T47D (cell line): ENCODE data around the gene ATP1A2.

Source experiments
- DNase-seq, 2 experiments: peaks; one replicate each; pipeline versions ENCODE4 v3.0.0 to v3.0.0-alpha.2; 2011 to 2012; ENCODE audit warnings: low read depth in 1 of 2, low spot score in 1 of 2
- JUND ChIP-seq: IDR thresholded peaks from 2 replicates; pipeline ENCODE4 v1.6.1; 2012; ENCODE audit warnings: low read depth
- in situ Hi-C: cut with HindIII; loops from 2 replicates; pipeline ENCODE4 v1.10.0; 2016; ENCODE audit warnings: low sequenced_read_pairs, low pct_unique_long_range_greater_than_20kb

The ATP1A2 gene

DNA sequence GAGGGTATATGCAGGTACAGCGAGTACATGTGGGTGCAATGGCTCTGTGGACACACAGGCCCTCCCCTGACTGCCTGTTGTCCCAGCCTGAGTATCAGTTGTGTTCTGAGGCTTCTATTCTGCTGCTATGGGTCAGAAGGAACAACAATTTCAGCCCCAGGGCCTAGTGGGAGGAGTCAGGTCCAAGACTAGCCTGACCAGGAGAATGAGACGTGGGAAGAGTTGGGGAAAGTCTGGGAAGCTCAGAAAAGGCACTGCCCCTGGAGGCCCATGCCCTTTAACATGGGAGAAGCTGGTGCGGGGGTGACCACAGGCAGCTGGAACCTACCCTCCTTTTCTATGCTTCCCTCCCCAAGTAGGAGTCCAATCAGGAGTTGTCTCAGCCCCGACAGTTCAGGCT lies 24.8 kb upstream of the ATP1A2 start:
- in situ Hi-C loops: no loop called here
- TF ChIP-seq JUND: no peak
- peak; percentile 65 to 75 for DNase-seq

DNA sequence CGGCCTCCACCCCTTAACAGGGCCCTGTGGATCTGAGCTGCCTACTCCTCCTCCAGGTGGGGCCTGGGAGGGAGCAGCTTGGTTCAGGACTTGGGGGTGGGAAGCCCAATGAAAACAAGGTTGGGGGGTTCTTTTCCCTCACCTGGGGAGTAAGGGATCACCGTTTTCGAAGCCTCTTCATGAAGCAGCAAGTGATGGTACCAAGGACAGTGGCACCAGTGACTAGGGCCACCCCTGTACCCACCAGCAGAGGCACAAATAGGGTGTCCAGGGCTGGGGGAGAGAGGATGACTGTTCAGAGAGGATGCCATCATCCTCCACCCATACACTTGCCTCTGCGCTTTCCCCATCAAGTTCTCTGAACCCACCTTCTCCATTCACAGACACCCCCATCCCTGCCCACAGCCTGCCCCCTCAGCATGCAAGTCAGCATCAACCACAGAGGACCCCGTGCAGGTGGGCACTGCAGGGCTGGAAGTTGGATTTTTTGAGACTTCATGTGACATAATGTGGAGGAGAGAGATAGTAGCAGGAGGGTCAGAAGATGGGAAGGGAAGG lies 23.8 kb upstream of the ATP1A2 start:
- in situ Hi-C loops: no loop called here
- TF ChIP-seq JUND: no peak

DNA sequence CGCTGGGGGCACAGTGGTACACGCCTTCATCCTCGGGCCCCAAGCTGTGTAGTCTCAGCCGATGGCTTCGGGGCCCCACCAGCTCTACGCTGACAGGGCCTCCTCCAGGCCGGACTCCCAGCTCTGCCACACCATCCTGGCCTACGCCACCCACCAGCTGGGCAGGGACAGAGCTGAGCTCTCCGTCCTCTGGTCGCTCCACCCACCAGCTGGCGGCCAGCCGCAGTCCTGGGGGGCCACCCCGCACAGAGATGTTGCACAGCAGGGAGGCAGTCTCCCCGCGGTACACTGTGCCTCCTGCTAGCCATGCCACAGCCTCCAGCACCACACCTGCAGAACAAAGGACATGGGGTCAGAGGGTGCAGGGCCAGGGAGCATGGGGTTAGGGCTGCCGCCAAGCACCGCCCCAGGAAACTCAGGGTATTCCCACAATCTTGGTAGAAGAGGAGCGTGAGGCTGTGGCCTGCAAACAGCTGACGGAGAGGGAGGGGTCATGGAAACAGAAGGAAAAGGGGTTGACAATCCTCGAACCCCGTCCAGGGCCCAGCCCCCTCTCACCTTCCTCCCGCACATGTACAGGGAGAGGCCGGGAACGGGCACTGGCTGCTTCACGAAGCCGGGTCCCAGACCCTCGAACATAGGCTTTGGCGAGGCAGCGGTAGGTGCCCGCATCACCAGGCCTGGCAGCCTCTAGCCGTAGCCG lies 23.0 kb upstream of the ATP1A2 start:
- no peak for DNase-seq
- no peak for TF ChIP-seq JUND
- in situ Hi-C loops: no loop called here

More for the DNA sequence above, 23.8 kb upstream of the ATP1A2 start:
- no peak for DNase-seq

DNA sequence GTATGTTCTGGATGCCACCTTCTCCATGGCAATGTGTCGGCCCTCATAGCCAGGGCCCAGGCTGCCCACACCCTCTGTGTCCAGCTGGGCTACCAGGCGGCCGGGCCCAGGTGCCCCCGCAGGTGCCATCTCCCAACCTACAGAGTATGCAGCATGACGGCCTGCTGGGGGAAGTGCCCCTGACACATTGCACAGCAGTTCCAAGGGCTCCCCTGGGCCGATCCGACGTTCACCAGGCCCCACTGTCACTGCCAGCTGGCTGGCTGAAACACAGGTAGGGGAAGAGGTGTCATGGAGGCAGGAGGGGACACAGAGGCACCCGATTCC lies 22.5 kb upstream of the ATP1A2 start:
- no peak for DNase-seq
- in situ Hi-C loops: no loop called here
- no peak for TF ChIP-seq JUND

DNA sequence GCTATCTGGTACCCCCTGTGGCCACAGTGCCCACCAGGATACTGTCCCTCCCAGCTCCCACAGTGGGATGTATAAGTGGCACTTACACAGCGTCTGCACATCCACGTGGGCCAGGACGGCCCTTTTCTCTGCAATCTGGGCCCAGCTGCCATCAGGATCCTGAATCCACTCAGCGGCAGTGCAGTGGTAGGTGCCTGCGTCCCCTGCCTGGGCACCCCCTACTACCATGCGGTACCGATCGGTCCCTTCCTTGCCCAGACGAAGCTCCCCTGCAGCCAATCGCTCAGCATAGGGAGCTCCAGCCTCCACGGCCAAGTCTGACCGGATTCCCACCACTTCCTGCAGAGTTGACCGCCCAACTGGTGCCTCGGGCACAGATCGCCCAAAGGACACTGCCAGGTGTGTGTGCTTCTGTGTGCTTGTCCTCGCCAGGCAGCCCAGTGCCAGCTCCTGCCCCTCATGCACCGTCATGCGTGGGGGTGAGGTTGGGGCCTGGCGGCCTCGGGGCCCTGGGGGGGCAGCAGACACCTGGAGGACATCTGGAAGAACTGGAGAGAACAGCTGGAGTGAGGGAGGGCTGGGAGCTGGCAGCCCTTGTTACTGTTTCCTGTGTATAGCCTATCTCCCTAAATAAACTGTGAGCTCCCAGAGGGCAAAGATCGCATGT lies 21.8 kb upstream of the ATP1A2 start:
- in situ Hi-C loops: no loop called here
- no peak for DNase-seq
- TF ChIP-seq JUND: no peak

DNA sequence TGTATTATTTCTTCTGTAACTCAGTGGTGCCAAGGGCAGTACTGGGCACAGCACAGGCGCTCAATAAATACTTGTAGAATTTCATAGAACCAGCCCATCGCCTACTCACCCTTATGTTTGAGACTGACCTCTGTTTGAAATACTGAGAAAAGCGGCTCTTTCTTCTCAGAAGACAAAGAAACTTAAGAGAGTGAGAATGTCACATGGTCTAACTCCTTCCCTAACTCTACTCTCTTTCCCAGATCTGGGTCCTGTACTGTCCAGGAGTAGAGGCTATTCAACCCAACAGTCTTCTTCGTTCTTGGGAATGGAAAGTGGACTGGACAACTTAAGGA lies 21.3 kb upstream of the ATP1A2 start:
- in situ Hi-C loops: no loop called here
- DNase-seq: no peak
- no peak for TF ChIP-seq JUND

DNA sequence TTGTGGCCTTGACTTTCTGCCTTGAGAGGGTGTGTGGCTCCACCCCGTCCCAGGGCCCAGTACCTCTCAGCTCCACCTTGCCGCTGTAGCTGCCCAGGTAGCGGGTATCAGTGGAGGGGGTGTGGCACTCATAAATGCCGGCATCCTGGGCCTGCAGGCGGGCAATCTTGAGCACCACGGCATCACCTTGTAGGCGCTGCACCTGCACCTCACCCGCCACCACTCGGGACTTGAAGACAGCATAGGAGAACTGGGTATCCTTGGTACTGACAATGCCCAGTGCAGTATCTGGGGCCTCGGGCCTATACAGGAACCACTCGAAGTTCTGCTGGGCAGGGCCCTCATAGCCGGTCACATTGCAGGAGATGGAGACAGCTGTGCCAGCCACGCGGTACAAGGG lies 20.8 kb upstream of the ATP1A2 start:
- no peak for DNase-seq
- in situ Hi-C loops: no loop called here
- no peak for TF ChIP-seq JUND

DNA sequence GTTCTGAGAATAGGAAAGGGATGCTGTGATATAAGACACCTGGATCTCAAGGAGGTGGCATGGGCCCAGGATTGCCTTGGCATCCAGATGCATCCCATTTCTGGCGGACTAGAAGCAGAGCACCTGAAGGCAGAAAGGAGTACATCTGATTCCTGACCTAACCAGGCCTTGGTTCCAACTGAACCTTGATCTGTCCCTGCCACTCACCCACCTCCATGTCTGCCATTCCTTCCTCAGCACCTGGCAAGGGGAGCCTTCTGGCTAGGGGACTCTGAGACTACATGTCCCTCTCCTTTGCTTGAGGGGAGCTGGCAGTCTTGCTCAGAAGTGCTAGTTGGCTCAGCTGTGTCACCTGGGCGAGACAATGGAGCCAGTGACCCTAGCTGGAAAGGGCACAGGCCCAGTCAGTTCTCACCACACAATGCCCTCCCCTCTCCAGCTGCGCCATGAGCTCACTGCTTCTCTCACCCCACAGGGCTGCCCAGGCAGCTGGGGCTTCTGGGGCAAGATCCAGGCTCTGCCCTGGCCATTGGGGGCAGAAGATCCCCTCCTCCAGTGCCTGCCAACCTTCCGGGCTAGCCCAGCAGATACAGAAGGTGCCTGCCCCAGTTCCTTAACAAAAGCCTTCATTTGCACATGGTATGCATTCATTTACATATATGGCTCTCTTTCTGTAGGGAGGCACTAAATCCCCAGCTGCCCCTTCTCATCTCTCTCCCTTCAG lies 20.0 kb upstream of the ATP1A2 start:
- no peak for TF ChIP-seq JUND
- in situ Hi-C loops: no loop called here

DNA sequence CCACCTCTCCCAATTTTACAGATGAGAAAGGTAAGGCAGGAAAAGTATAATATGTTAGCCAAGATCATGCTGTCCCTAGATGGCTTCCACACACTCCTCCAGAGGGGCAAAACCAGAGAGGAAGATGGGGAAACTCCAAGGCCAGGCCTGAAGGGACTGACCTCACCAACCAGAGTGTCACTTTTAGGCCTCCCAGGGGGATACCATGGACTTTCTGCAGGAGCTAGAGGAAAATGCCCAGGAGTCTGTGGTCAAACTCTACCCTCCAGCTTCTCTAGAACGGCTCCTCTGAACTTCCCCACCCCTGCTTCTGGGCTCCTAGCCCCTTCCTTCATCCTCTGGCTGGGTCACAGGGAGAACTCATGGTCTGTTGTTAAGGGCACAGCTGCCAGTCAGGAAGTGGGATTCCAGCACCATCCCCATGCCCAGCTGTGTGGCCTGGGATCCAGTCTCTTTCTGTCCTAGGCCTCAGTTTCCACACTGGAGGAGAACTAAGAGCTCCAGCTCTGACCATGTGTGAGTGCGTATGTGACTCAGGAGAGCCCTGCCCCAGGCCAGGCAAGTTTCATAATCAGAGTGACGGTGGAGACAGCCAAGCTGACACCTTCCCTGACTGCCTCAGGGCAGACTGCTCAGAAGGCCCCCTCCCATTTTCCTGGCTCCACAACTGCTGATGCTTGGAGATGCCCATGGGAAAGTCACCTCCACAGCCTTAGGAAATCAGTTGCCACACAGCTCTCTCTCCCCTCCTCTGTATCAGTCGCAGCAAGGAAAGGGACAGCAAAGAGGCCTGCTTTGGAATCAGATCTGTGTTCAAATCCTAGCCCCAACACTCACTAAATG lies 19.1 kb upstream of the ATP1A2 start:
- in situ Hi-C loops: no loop called here
- DNase-seq: peak in 1 of 2 experiments; percentile 35
- TF ChIP-seq JUND: no peak

More for the DNA sequence above, 20.0 kb upstream of the ATP1A2 start:
- DNase-seq: no peak

DNA sequence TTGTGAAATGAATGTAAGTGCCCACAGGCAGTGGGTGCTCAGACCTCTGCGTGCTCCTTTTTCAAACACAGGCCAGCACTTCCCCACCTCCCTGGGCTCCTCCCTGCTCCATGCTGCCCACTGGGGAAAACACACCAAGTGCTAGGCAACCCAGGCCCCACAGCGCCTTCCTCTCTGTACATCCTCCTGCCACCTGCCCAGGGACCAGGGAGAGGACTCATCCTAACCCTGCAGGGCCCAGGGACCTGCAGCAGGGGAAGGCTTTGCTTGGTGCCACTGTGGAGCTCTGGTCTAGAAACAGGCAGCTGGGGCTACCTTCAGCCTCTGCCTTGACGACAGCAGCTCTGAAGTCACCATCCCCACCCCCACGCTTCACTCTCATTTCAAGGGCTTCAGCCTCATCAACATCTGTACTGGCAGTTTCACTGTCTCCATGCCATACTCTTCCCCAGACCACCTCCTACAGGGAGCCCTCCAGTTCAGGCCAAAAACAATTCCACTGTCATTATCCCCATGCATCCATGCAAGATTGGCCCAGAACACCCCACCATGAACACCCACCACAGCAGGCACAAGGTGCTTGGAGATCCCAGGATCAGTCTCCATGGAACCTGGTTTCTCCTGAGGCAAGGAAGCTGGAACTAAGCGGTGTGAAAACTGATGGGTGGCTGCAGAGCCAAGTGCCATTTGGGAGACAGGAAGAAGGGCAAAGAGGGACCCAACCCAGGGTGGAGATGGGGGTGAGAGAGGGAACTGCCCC lies 18.2 kb upstream of the ATP1A2 start:
- TF ChIP-seq JUND: no peak
- in situ Hi-C loops: no loop called here
- no peak for DNase-seq

DNA sequence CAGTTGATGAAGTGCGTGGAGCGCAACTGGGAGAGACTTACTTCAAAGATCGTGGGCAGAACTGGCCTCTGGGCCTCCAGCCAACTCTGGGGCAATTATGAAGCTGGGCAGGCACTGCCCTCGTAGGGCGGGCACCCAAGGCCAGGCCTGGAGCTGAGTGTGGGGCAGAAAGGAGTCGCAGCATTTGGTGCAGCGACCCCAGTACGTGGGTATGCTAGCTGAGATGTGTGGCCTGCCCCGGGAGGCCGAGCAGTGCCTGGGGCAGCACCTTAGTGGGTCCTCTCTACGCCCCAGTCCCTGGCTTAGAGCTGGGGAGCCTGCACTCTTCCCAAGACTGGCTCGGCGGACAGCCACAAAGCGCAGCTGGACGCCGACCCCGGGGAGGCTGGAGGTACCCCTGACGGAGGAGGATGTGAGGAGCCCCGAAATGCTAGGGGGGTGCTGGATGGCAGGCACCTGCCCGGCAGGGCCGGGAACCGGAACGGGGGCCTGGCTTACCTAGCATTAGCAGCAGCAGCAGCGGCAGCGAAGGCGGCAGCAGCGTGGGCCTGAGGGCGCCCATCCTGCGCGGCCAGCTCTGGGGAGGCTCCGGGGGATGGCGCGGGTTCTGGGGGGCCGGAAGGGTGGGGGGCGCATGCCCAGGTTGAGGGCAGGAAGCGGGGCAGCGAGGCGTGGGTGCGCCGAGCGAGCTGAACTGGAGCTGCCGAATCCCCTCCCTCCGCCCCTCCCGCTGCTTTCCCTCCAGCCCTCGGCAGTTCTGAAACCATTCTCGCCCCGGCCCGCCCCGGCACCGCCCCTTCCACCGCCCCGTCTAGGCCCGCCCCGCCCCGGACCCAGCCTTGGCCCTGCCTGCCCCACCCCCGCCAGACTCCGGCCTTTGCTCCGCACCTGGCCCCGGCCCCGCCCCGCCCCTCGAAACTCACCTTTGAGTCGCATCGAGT lies 17.4 kb upstream of the ATP1A2 start, which contains the start of gene IGSF8:
IGSF8 (minus strand) TSS at position 709 of the 941 bp plus-strand sequence; CDS start at position 562, 147 bp downstream.
- TF ChIP-seq JUND: no peak
- in situ Hi-C loops: no loop called here
- DNase-seq: peak; percentile 91 to 94
